GM18873 (cell line): ENCODE results near the gene SLC25A42.
"Not testable (repeated sequence)": the region's sequence is repeated elsewhere in the genome, so short reads cannot be mapped to it uniquely, and the experiment has no call there.

Experiments
- ATAC-seq: cut with Tn5 transposase; IDR thresholded peaks from one replicate; pipeline ENCODE4 v1.9.1; 2021; ENCODE audit warnings: mild to moderate bottlenecking, moderate library complexity, moderate number of reproducible peaks; ENCODE audit not compliant: unreplicated experiment, low FRiP score

SLC25A42 gene

DNA sequence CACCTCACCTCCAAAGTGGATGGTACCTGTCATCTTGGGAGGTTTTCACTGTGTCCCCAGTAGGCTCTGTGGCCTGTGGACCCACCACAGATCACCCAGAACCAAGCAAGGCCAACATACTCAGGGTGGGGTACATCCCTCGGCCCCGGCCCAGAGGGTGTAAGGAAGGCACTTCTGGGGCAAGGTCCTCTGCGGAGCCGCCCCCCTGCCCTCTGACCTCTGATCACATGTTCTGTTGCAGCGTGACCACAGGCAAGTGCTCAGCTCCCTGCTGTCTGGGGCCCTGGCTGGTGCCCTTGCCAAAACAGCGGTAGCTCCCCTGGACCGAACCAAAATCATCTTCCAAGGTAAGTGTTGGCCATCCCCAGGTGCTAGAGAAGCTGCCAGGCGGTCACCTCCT is 37.7 kb downstream of the SLC25A42 start:
- ATAC-seq = no peak

GRCh38 chr19:19102566-19102965 is 38.8 kb downstream of the SLC25A42 start:
- ATAC-seq = not testable (repeated sequence)

DNA sequence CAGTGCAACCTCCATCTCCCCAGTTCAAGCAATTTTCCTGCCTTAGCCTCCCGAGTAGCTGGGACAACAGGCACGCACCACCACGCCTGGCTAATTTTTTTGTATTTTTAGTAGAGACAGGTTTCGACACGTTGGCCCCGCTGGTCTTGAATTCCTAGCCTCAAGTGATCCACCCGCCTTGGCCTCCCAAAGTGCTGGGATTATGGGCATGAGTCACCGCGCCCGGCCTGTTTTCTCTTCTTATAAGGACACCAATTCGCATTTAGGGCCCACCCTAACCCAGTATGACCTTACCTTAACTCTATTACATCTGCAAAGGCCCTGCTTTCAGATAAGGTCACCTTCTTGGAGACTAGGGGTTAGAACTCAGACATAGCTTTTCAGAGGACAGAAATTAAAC is 39.4 kb downstream of the SLC25A42 start:
- no peak for ATAC-seq

- no peak for ATAC-seq
Measured at GRCh38 chr19:19105365-19106055, 41.7 kb downstream of the SLC25A42 start.

- no peak for ATAC-seq
Measured at GRCh38 chr19:19106056-19106551, 42.3 kb downstream of the SLC25A42 start.

DNA sequence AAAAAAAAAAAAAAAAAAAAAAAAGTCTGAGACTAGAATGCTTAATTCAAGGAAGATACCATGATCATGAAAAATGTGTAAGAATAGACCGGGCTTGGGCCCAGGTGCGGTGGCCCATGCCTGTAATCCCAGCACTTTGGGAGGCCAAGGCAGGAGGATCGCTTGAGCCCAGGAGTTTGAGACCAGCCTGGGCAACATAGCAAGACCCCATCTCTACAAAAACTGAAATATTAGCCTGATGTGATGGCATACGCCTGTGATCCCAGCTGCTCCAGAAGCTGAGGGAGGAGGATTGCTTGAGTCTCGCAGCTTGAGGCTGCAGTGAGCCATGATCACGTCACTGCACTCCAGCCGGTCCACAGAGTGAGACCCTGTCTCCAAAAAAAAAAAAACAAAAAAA is 43.1 kb downstream of the SLC25A42 start:
- not testable (repeated sequence) for ATAC-seq

- ATAC-seq = no peak
Measured at GRCh38 chr19:19107654-19108053, 43.9 kb downstream of the SLC25A42 start.

- ATAC-seq = no peak
Measured at GRCh38 chr19:19109601-19110000, 45.8 kb downstream of the SLC25A42 start.

GRCh38 chr19:19110410-19111135 is 46.8 kb downstream of the SLC25A42 start:
- no peak for ATAC-seq

- ATAC-seq = no peak
Measured at GRCh38 chr19:19111136-19111835, 47.5 kb downstream of the SLC25A42 start.

GRCh38 chr19:19111967-19112580 is 48.3 kb downstream of the SLC25A42 start:
- ATAC-seq = no peak

DNA sequence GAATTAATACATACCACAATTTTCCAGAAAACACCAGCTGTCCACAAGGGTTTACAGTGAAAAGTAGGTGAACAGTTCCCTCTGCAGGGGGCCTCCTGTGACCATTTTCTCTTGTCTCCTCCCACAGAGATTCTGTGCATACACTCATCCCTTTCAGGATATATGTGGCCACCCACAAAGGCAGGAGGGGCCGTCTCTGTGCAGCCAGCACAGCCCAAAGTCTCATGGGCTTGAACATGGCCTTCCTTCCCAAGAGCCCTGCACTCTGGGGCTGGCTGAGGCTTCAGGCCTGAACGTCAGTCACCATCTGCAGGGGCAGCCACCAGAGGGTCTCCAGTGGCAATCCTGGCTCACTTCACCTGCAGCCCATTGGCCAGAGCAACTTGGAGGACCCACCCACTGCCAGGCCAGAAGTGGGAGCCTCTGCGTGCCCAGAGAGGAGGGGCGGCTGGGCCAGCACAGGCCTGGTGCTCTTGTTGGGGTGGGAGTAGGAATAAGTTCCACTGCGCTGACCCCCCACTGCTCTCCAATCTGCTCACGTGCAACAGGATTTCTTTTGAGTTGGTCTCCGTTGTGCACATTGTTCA is 49.3 kb downstream of the SLC25A42 start:
- ATAC-seq = no peak

GRCh38 chr19:19115954-19116353 is 52.2 kb downstream of the SLC25A42 start:
- no peak for ATAC-seq

GRCh38 chr19:19119325-19120237 is 55.8 kb downstream of the SLC25A42 start:
- no peak for ATAC-seq

GRCh38 chr19:19120308-19121231 is 56.8 kb downstream of the SLC25A42 start:
- no peak for ATAC-seq

DNA sequence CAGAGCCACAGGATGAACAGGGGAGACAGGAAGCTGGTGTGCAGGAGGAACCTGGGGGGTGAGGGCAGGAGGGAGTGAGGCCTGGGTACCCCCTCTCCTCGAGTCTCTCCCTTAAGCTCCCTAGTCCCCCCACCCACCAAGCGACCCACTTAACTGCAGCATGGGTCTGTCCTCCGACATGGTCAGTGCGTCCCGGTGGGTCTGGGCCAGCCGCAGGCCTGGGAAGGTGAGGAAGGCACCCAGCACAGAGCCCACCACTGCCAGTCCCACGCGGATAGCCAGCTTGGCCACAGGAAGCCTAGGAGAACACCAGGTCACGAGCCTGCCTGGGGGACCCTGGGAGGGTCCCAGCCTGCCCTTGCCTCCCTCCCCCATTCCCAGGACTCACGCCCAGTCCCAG is 57.6 kb downstream of the SLC25A42 start:
- ATAC-seq = no peak

- no peak for ATAC-seq
Measured at GRCh38 chr19:19122902-19123301, 59.1 kb downstream of the SLC25A42 start.

GRCh38 chr19:19123386-19123785 is 59.6 kb downstream of the SLC25A42 start:
- no peak for ATAC-seq
